Kidney (tissue), 14 donors: Measurements from ENCODE around the gene LMBRD2. TPM values are rescaled to one million over a fixed set of nuclear protein-coding genes. Genes with fewer than 3 reads are reported as not detected.
A peak's percentile ranks its signal among the peaks of the same experiment; 100 is the strongest.

Experiments
- DNase-seq, 5 donors: peaks; one replicate each; pipeline ENCODE4 v3.0.0-alpha.2; 2013 to 2020
- FAIRE-seq: peaks from 2 replicates; lab custom pipeline; 2012; peaks lifted over from hg19 to GRCh38; lab: Jason Lieb, UNC
- H3K27ac ChIP-seq, 2 donors: one replicate each; pipeline ENCODE4 v1.7.0; 2013; ENCODE audit warnings: low read depth in 2 of 2, low read length in 2 of 2, inconsistent platforms in 1 of 2
- H3K27me3 ChIP-seq: one replicate; pipeline ENCODE4 v1.7.1; 2013; ENCODE audit warnings: low read length, inconsistent platforms; ENCODE audit not compliant: control insufficient read depth, insufficient read depth
- H3K36me3 ChIP-seq, 3 donors: one replicate each; pipeline versions ENCODE4 v1.7.0 to v1.7.1; 2013; ENCODE audit warnings: low read length in 3 of 3, control low read depth in 1 of 3, inconsistent platforms in 1 of 3; ENCODE audit not compliant: insufficient read depth in 3 of 3, control insufficient read depth in 2 of 3
- H3K4me1 ChIP-seq, 3 donors: one replicate each; pipeline versions ENCODE4 v1.7.0 to v1.7.1; 2013; ENCODE audit warnings: low read length in 3 of 3, inconsistent platforms in 1 of 3, low read depth in 1 of 3; ENCODE audit not compliant: control insufficient read depth in 2 of 3, insufficient read depth in 2 of 3
- H3K4me3 ChIP-seq, 3 donors: one replicate each; pipeline versions ENCODE4 v1.7.0 to v1.8.1; 2013; ENCODE audit warnings: low read length in 3 of 3, control low read depth in 1 of 3, inconsistent platforms in 1 of 3
- H3K9ac ChIP-seq, 3 donors: one replicate each; pipeline versions ENCODE4 v1.7.0 to v1.7.1; 2013; ENCODE audit warnings: low read length in 3 of 3, control low read depth in 1 of 3, inconsistent platforms in 1 of 3
- H3K9me3 ChIP-seq, 3 donors: one replicate each; pipeline versions ENCODE4 v1.7.0 to v1.7.1; 2013; ENCODE audit warnings: low read length in 3 of 3, control low read depth in 1 of 3, inconsistent platforms in 1 of 3; ENCODE audit not compliant: control insufficient read depth in 2 of 3, insufficient read depth in 1 of 3
- CTCF ChIP-seq: IDR thresholded peaks from 3 replicates; pipeline ENCODE4 v1.5.1; 2012; ENCODE audit warnings: mild to moderate bottlenecking, moderate library complexity, borderline replicate concordance; ENCODE audit not compliant: insufficient read depth; ENCODE audit errors: extremely low read depth
- intact Hi-C: fragments of 100-400 bp; cut with DNase I; formaldehyde crosslinking; loops from one replicate; pipeline ENCODE4 v1.11.1; 2022
- polyA plus RNA-seq: library from polyadenylated mRNA; stranded (reverse); fragments of 350-450 nt; fragmentation: Illumina TruSeq; extraction: RNeasy Lipid Tissue Mini Kit (QIAGEN cat#74804); gene quantifications from one replicate; pipeline ENCODE4 v1.2.3, GENCODE V29; 2014; ENCODE audit warnings: low read depth, low replicate concordance; ENCODE audit not compliant: insufficient read depth
- total RNA-seq: library from RNA; stranded (reverse); fragmentation: NEBNext Ultra II Directional; extraction: Animal tissue kit (Norgen Biotek cat#: 25700); gene quantifications from one replicate; pipeline ENCODE4 v1.2.1, GENCODE V29; 2021
- donor health status: control.
- donor health status: control.
- donor health status: control.
- donor health status: control.
- donor health status: control.
- donor health status: DM: yes; HTN: yes; CAD: no.
- donor health status: Normal renal cell carcinoma (clear cell type).

Gene LMBRD2
- total and polyA plus RNA-seq, 2 donors from 2014 or later, result 4.0 to 13.6 TPM

GRCh38 chr5:36125868-36126267, 25.8 kb downstream of the LMBRD2 start:
- FAIRE-seq, result no peak

GRCh38 chr5:36111238-36111637, 40.4 kb downstream of the LMBRD2 start:
- no peak overlapping the region for H3K9ac ChIP-seq
- no peak for TF ChIP-seq CTCF
- H3K4me3 ChIP-seq, result no peak overlapping the region
- no peaks in the 10 kb centered on the region for H3K27me3 ChIP-seq
- no peak overlapping the region for H3K27ac ChIP-seq
- intact Hi-C loops, result no loop called here
- no peaks in the 10 kb centered on the region for H3K9me3 ChIP-seq
- FAIRE-seq (no peak), DNase-seq (no peak)
- peaks cover 4 to 7% (median 6%) of the 10 kb centered on the region in 3 donors for H3K36me3 ChIP-seq
- H3K4me1 ChIP-seq, result no peaks in the 10 kb centered on the region

More at GRCh38 chr5:36125868-36126267, 25.8 kb downstream of the LMBRD2 start:
- Histone ChIP-seq H3K27ac (no peak overlapping the region), H3K9ac (no peak overlapping the region), H3K4me1 (no peaks in the 10 kb centered on the region), H3K4me3 (no peak overlapping the region), H3K27me3 (no peaks in the 10 kb centered on the region), H3K36me3 (peaks cover 0 to 3% (median 0%) of the 10 kb centered on the region in 3 donors), H3K9me3 (no peaks in the 10 kb centered on the region)
- no peak for DNase-seq
- intact Hi-C loops, result no loop called here
- no peak for TF ChIP-seq CTCF

GRCh38 chr5:36108758-36109460, 42.8 kb downstream of the LMBRD2 start:
- no peak overlapping the region for H3K27ac ChIP-seq
- H3K27me3 ChIP-seq, result no peaks in the 10 kb centered on the region
- no peak for DNase-seq
- peak; percentile 13 for FAIRE-seq
- H3K36me3 ChIP-seq, result peaks cover 4 to 8% (median 7%) of the 10 kb centered on the region in 3 donors
- H3K9me3 ChIP-seq, result no peaks in the 10 kb centered on the region
- H3K4me1 ChIP-seq, result no peaks in the 10 kb centered on the region
- TF ChIP-seq CTCF, result no peak
- H3K9ac ChIP-seq, result no peak overlapping the region
- no peak overlapping the region for H3K4me3 ChIP-seq
- intact Hi-C loops, result no loop called here
